ENCODE results near the gene ECE1.

ECE1 gene

GRCh38 chr1:21289700-21290545, at the start of gene ECE1:
ECE1 (minus strand) TSS chr1:21290463; CDS start chr1:21290414, 49 bp downstream.
- peak; percentile 74 for DNase-seq

GRCh38 chr1:21339356-21340229, 49.3 kb upstream of the ECE1 start:
- DNase-seq, result no peak

GRCh38 chr1:21338573-21339355, 48.5 kb upstream of the ECE1 start:
- peak; percentile 92 for DNase-seq

GRCh38 chr1:21337928-21338572, 47.8 kb upstream of the ECE1 start:
- DNase-seq, result peak; percentile 79

GRCh38 chr1:21337454-21337927, 47.2 kb upstream of the ECE1 start:
- DNase-seq, result no peak

GRCh38 chr1:21337010-21337437, 46.8 kb upstream of the ECE1 start:
- DNase-seq, result no peak

GRCh38 chr1:21335750-21336224, 45.5 kb upstream of the ECE1 start:
- DNase-seq, result no peak

- DNase-seq, result no peak
Measured at GRCh38 chr1:21335088-21335691, 44.9 kb upstream of the ECE1 start.

- peak; percentile 75 for DNase-seq
Measured at GRCh38 chr1:21334214-21335087, 44.2 kb upstream of the ECE1 start.

- no peak for DNase-seq
Measured at GRCh38 chr1:21333824-21334213, 43.6 kb upstream of the ECE1 start.

GRCh38 chr1:21332554-21333311, 42.5 kb upstream of the ECE1 start:
- no peak for DNase-seq

GRCh38 chr1:21331752-21332478, 41.7 kb upstream of the ECE1 start:
- no peak for DNase-seq

- DNase-seq, result no peak
Measured at GRCh38 chr1:21330544-21330943, 40.3 kb upstream of the ECE1 start.

- DNase-seq, result no peak
Measured at GRCh38 chr1:21329209-21329844, 39.1 kb upstream of the ECE1 start.

- no peak for DNase-seq
Measured at GRCh38 chr1:21327566-21328323, 37.5 kb upstream of the ECE1 start.

- no peak for DNase-seq
Measured at GRCh38 chr1:21326861-21327344, 36.6 kb upstream of the ECE1 start.

- no peak for DNase-seq
Measured at GRCh38 chr1:21325731-21326387, 35.6 kb upstream of the ECE1 start.
